ENCODE data around the gene CREB3L1.

The CREB3L1 gene

DNA sequence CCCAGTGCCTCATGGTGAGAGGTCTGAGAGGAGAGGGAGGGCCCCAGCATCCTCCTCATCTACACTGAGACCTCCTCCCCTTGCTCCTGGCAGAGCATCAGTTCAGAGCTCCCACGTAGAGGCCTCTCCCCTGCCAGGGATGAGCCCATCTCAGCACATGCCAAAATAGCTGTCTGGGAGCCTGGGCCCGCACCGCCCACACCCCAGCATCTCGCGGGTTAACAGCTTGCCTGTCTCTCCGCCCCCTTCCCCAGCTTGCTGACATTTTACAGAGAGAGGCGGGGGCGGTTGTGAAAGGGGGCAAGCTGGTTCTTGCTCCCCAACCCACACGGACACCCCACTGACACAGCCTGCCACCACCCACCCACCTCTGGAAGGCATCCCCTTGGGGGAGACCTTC lies 76.2 kb downstream of the CREB3L1 start:
- no peak for TF ChIP-seq ZFX (IDR thresholded peaks at IDR 0.05; ENCODE audit: borderline replicate concordance)
- TF ChIP-seq CTCF (IDR thresholded peaks at IDR 0.05): no peak
- no peak overlapping the region for H3K27ac ChIP-seq

DNA sequence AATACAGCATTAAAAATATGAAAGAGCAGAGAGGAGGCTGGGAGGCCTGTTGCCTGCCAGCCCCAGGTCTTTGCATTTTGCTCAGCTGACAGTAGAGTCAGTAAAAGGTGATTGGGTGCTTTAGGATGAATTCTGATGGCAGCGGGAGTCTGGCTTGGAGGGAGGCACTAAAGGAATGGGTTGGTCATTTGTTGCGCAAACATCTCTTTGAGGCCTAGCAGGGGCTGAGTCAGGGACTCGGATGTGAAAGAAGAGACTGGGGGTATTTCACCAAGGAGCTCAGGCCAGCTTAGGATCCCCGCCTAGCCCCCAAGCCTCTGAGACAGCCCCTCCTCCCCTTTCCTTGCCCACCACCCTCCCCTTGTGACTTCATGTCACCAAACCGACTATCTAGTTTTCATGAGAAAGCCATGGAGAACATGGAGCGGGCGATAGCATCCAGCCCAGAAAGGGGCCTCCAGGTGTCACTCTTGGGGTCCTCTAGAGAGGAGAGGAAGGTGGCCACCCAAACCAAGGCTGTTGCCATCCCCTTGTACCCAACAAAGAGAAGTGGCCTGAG lies 79.5 kb downstream of the CREB3L1 start:
- TF ChIP-seq CTCF (IDR thresholded peaks at IDR 0.05) (no peak), ZFX (IDR thresholded peaks at IDR 0.05; ENCODE audit: borderline replicate concordance) (no peak)
- no peak overlapping the region for H3K27ac ChIP-seq

DNA sequence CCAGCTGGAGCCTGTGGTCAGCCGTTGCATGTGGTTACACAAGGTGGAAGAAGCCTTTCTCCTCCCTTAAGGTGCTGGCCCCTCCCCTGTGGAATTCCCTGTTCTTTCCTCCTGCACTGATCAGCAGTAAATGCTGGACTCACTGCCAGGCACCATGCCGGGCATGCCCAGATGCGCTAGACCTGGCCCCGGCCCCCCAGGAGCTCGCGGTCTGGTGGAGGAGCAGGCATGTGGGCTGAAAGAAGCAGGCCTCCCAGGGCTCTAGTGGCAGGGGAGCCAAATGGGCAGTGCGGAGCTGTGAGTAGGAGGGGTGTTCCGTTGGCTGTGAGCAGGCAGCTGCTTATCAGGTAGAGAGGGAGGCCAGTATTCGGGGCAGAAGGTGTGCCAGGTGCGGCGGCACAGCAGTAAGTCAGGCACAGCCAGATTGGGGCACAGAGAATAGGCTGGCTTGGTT lies 80.0 kb downstream of the CREB3L1 start:
- no peak for TF ChIP-seq ZFX (IDR thresholded peaks at IDR 0.05; ENCODE audit: borderline replicate concordance)
- TF ChIP-seq CTCF (IDR thresholded peaks at IDR 0.05): no peak
- no peak overlapping the region for H3K27ac ChIP-seq

DNA sequence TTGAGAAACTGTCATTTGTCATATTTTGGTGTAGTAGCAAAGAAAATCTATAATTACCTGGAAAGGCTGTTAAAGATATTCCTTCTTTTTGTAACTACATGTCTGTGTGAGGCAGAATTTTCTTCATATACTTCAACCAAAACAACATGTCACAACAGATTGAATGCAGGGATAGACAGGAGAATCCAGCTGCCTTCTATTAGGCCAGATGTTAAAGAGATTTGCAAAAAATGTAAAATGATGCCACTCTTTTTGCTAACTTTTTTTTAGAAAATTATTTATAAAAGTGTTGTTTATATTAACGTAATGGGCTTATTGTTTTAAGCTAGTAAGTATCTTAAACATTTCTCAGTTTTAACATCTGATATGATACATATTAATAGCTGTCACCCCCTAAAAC lies 82.5 kb downstream of the CREB3L1 start:
- H3K27ac ChIP-seq: no peak overlapping the region
- no peak for TF ChIP-seq CTCF (IDR thresholded peaks at IDR 0.05)
- TF ChIP-seq ZFX (IDR thresholded peaks at IDR 0.05; ENCODE audit: borderline replicate concordance): no peak

DNA sequence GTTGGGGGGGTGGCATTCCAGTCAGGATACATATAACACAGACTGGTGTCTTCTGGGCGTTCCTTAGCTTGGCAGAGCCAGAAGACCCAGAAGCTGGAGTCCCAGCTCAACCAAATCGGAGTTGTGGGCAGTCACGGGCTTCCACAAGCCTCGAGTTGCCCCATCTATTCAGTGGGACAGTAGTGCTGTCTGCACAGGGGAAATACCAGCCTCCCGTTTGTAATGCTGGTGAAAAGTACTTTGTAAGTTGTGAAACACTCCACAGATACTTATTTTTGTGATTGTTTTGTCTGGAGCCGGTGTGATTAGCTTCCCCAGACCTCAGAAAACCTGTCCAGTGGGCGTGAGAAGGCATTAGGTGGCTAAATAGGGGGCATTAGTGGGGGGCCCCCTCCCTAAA lies 83.4 kb downstream of the CREB3L1 start:
- TF ChIP-seq ZFX (IDR thresholded peaks at IDR 0.05; ENCODE audit: borderline replicate concordance): no peak
- no peak for TF ChIP-seq CTCF (IDR thresholded peaks at IDR 0.05)
- H3K27ac ChIP-seq: no peak overlapping the region

- no peak overlapping the region for H3K27ac ChIP-seq
- TF ChIP-seq CTCF (IDR thresholded peaks at IDR 0.05) (no peak), ZFX (IDR thresholded peaks at IDR 0.05; ENCODE audit: borderline replicate concordance) (no peak)
These were observed 84.1 kb downstream of the CREB3L1 start for GRCh38 chr11:46361283-46362155.

Measured in 22Rv1 (cell line).